ENCODE measurements around the gene LHFPL2.
A peak's percentile ranks its signal among the peaks of the same experiment; 100 is the strongest.
"Not testable (repeated sequence)": the region's sequence is repeated elsewhere in the genome, so short reads cannot be mapped to it uniquely, and the experiment has no call there.

The LHFPL2 gene

GRCh38 chr5:78648359-78649210 lies at the start of gene LHFPL2:
TSS of gene LHFPL2 (minus strand) at chr5:78648772. CDS start at chr5:78510213, 138,559 bp downstream.
- Histone ChIP-seq H3K9me3 (ENCODE audit: control insufficient read depth, insufficient read depth, low read length) (no peaks in the 10 kb centered on the region), H3K36me3 (ENCODE audit: control insufficient read depth, insufficient read depth, low read length) (peaks cover 18% of the 10 kb centered on the region; the same call in 1 of the 2 replicates)

GRCh38 chr5:78696637-78697036 lies 48.1 kb upstream of the LHFPL2 start:
- no peaks in the 10 kb centered on the region for H3K36me3 ChIP-seq (ENCODE audit: control insufficient read depth, insufficient read depth, low read length)
- H3K27ac ChIP-seq (ENCODE audit: low read depth, low read length) = no peak overlapping the region
- H3K4me3 ChIP-seq (ENCODE audit: low read depth, low read length) = no peak overlapping the region
- H3K9ac ChIP-seq (ENCODE audit: low read depth, low read length) = no peak overlapping the region
- no peaks in the 10 kb centered on the region for H3K27me3 ChIP-seq (ENCODE audit: control insufficient read depth, insufficient read depth, low read length)
- H3K9me3 ChIP-seq (ENCODE audit: control insufficient read depth, insufficient read depth, low read length) = no peaks in the 10 kb centered on the region
- no peaks in the 10 kb centered on the region for H3K4me1 ChIP-seq (ENCODE audit: control insufficient read depth, insufficient read depth, low read length)

More at GRCh38 chr5:78648359-78649210, at the start of gene LHFPL2:
- H3K4me3 ChIP-seq (ENCODE audit: low read depth, low read length) = peak within 1 kb of the TSS; percentile 89
- peaks cover 23% of the 10 kb centered on the region for H3K4me1 ChIP-seq (ENCODE audit: control insufficient read depth, insufficient read depth, low read length)
- H3K9ac ChIP-seq (ENCODE audit: low read depth, low read length) = peak within 1 kb of the TSS; percentile 67
- peak within 1 kb of the TSS; percentile 85 for H3K27ac ChIP-seq (ENCODE audit: low read depth, low read length)
- no peaks in the 10 kb centered on the region for H3K27me3 ChIP-seq (ENCODE audit: control insufficient read depth, insufficient read depth, low read length)

- not testable (repeated sequence) for H3K9ac ChIP-seq (ENCODE audit: low read depth, low read length); H3K27me3 ChIP-seq (ENCODE audit: control insufficient read depth, insufficient read depth, low read length); H3K4me1 ChIP-seq (ENCODE audit: control insufficient read depth, insufficient read depth, low read length); H3K27ac ChIP-seq (ENCODE audit: low read depth, low read length); H3K9me3 ChIP-seq (ENCODE audit: control insufficient read depth, insufficient read depth, low read length); H3K4me3 ChIP-seq (ENCODE audit: low read depth, low read length); H3K36me3 ChIP-seq (ENCODE audit: control insufficient read depth, insufficient read depth, low read length)
Measured at GRCh38 chr5:78696052-78696451, 47.5 kb upstream of the LHFPL2 start.

GRCh38 chr5:78693339-78693738 lies 44.8 kb upstream of the LHFPL2 start:
- peaks cover 17% of the 10 kb centered on the region for H3K4me1 ChIP-seq (ENCODE audit: control insufficient read depth, insufficient read depth, low read length)

GRCh38 chr5:78691084-78691960 lies 42.8 kb upstream of the LHFPL2 start:
- no peak overlapping the region for H3K9ac ChIP-seq (ENCODE audit: low read depth, low read length)
- no peaks in the 10 kb centered on the region for H3K27me3 ChIP-seq (ENCODE audit: control insufficient read depth, insufficient read depth, low read length)
- peak overlapping the region; percentile 49 for H3K27ac ChIP-seq (ENCODE audit: low read depth, low read length)
- H3K9me3 ChIP-seq (ENCODE audit: control insufficient read depth, insufficient read depth, low read length) = no peaks in the 10 kb centered on the region
- no peak overlapping the region for H3K4me3 ChIP-seq (ENCODE audit: low read depth, low read length)
- H3K4me1 ChIP-seq (ENCODE audit: control insufficient read depth, insufficient read depth, low read length) = peaks cover 17% of the 10 kb centered on the region
- no peaks in the 10 kb centered on the region for H3K36me3 ChIP-seq (ENCODE audit: control insufficient read depth, insufficient read depth, low read length)

More at GRCh38 chr5:78693339-78693738, 44.8 kb upstream of the LHFPL2 start:
- H3K27me3 ChIP-seq (ENCODE audit: control insufficient read depth, insufficient read depth, low read length) = no peaks in the 10 kb centered on the region
- no peak overlapping the region for H3K27ac ChIP-seq (ENCODE audit: low read depth, low read length)
- no peaks in the 10 kb centered on the region for H3K9me3 ChIP-seq (ENCODE audit: control insufficient read depth, insufficient read depth, low read length)
- H3K4me3 ChIP-seq (ENCODE audit: low read depth, low read length) = no peak overlapping the region
- no peak overlapping the region for H3K9ac ChIP-seq (ENCODE audit: low read depth, low read length)
- H3K36me3 ChIP-seq (ENCODE audit: control insufficient read depth, insufficient read depth, low read length) = no peaks in the 10 kb centered on the region

- Histone ChIP-seq H3K36me3 (ENCODE audit: control insufficient read depth, insufficient read depth, low read length) (no peaks in the 10 kb centered on the region), H3K9ac (ENCODE audit: low read depth, low read length) (no peak overlapping the region), H3K4me3 (ENCODE audit: low read depth, low read length) (no peak overlapping the region), H3K27me3 (ENCODE audit: control insufficient read depth, insufficient read depth, low read length) (no peaks in the 10 kb centered on the region), H3K27ac (ENCODE audit: low read depth, low read length) (peak overlapping the region; percentile 49), H3K9me3 (ENCODE audit: control insufficient read depth, insufficient read depth, low read length) (no peaks in the 10 kb centered on the region), H3K4me1 (ENCODE audit: control insufficient read depth, insufficient read depth, low read length) (peaks cover 17% of the 10 kb centered on the region)
Measured at GRCh38 chr5:78690253-78690972, 41.8 kb upstream of the LHFPL2 start.

GRCh38 chr5:78689540-78690252 lies 41.1 kb upstream of the LHFPL2 start:
- H3K9me3 ChIP-seq (ENCODE audit: control insufficient read depth, insufficient read depth, low read length) = no peaks in the 10 kb centered on the region
- H3K4me1 ChIP-seq (ENCODE audit: control insufficient read depth, insufficient read depth, low read length) = peaks cover 17% of the 10 kb centered on the region
- H3K27ac ChIP-seq (ENCODE audit: low read depth, low read length) = peak overlapping the region; percentile 49
- H3K36me3 ChIP-seq (ENCODE audit: control insufficient read depth, insufficient read depth, low read length) = no peaks in the 10 kb centered on the region
- no peaks in the 10 kb centered on the region for H3K27me3 ChIP-seq (ENCODE audit: control insufficient read depth, insufficient read depth, low read length)
- no peak overlapping the region for H3K9ac ChIP-seq (ENCODE audit: low read depth, low read length)
- no peak overlapping the region for H3K4me3 ChIP-seq (ENCODE audit: low read depth, low read length)

- H3K27ac ChIP-seq (ENCODE audit: low read depth, low read length); H3K36me3 ChIP-seq (ENCODE audit: control insufficient read depth, insufficient read depth, low read length); H3K4me3 ChIP-seq (ENCODE audit: low read depth, low read length); H3K27me3 ChIP-seq (ENCODE audit: control insufficient read depth, insufficient read depth, low read length); H3K9me3 ChIP-seq (ENCODE audit: control insufficient read depth, insufficient read depth, low read length); H3K9ac ChIP-seq (ENCODE audit: low read depth, low read length): not testable (repeated sequence)
- peaks cover 17% of the 10 kb centered on the region for H3K4me1 ChIP-seq (ENCODE audit: control insufficient read depth, insufficient read depth, low read length)
Measured at GRCh38 chr5:78687514-78687913, 38.9 kb upstream of the LHFPL2 start.

- H3K36me3 ChIP-seq (ENCODE audit: control insufficient read depth, insufficient read depth, low read length); H3K9me3 ChIP-seq (ENCODE audit: control insufficient read depth, insufficient read depth, low read length); H3K4me3 ChIP-seq (ENCODE audit: low read depth, low read length); H3K4me1 ChIP-seq (ENCODE audit: control insufficient read depth, insufficient read depth, low read length); H3K27me3 ChIP-seq (ENCODE audit: control insufficient read depth, insufficient read depth, low read length); H3K27ac ChIP-seq (ENCODE audit: low read depth, low read length); H3K9ac ChIP-seq (ENCODE audit: low read depth, low read length): not testable (repeated sequence)
Measured at GRCh38 chr5:78683905-78684304, 35.3 kb upstream of the LHFPL2 start.

- no peak overlapping the region for H3K4me3 ChIP-seq (ENCODE audit: low read depth, low read length)
- H3K36me3 ChIP-seq (ENCODE audit: control insufficient read depth, insufficient read depth, low read length) = no peaks in the 10 kb centered on the region
- no peaks in the 10 kb centered on the region for H3K4me1 ChIP-seq (ENCODE audit: control insufficient read depth, insufficient read depth, low read length)
- H3K9me3 ChIP-seq (ENCODE audit: control insufficient read depth, insufficient read depth, low read length) = peaks cover 7% of the 10 kb centered on the region; the same call in 1 of the 2 replicates
- H3K27me3 ChIP-seq (ENCODE audit: control insufficient read depth, insufficient read depth, low read length) = no peaks in the 10 kb centered on the region
- no peak overlapping the region for H3K9ac ChIP-seq (ENCODE audit: low read depth, low read length)
- H3K27ac ChIP-seq (ENCODE audit: low read depth, low read length) = no peak overlapping the region
Measured at GRCh38 chr5:78679905-78680304, 31.3 kb upstream of the LHFPL2 start.
